GM18861 (cell line): ENCODE results near the gene LMO1.

ENCODE experiments used
- ATAC-seq: cut with Tn5 transposase; IDR thresholded peaks from one replicate; pipeline ENCODE4 v1.9.1; 2021; ENCODE audit not compliant: unreplicated experiment

Gene LMO1

DNA sequence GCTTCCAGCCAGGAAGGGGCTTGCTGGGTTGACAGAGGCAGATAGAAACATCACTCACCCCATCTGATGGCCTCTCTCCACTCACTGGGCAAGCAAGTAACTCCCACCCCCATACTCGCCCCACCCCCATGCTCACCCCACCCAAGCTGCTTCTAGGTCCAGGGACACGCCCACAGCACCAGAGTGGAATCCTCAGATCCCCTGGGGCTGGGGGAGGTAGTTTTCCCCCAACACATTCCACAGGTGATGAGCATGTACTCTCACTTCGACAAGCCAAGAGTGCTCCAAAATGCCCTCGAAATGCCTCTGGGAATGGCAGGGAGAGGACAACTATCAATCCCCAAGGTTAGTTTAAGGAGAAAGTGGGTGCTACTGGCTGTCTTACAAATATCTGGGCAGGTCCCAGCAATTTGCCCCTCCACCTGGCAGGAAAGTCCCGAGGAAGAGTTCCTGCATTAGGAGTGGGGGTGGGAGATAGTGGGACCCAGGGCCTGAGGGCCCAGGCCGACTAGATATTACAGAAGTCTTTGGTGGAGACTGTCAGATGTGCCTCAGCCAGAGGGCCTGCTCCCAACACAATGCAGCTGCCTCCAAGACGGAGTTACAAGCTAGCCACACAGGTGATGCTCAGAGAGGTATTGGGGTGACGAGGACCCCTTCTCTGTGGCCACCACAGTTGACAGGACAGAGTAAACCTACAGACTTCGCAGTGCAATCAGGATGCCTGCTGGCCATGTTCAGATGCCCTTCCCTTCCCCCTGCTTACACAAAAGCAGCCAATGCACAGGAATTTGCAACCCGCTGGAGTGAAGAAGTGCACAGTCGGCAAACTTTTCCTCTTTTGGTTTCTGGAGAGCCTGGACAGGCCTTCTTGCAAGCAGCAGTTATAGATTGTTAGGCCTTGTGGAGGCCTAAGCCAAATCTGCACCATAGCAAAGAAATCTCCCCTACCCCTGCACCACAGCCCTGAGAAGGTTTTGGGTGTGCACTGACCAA is 2.9 kb upstream of the LMO1 start:
- ATAC-seq = no peak

DNA sequence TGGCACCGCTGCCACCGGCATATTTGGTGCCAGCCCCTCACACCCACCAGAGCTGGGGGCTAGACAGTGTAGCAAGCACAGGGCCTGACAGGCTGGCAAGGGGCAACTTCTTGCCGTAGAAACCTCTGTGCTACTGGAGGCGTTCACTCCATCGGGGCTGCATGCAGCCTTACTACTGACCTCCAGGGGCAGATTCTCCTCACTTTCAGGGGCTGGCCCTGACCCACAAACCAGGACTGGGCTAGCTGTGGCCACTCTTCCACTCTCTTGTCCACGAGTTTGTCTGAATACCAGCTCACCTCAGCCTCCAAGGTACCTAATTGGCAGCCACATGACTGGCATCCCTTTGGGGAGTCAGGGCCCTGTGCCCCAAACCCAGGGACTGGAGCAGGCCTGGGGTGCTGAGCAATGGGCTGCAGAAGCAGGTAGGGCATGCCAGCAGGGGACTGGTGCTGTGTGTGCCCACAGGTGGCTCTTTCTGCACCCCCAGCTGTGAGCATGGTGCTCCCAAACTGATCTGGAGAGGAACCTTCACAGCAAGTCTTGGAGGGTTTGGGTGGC is 2.1 kb upstream of the LMO1 start:
- ATAC-seq = no peak

DNA sequence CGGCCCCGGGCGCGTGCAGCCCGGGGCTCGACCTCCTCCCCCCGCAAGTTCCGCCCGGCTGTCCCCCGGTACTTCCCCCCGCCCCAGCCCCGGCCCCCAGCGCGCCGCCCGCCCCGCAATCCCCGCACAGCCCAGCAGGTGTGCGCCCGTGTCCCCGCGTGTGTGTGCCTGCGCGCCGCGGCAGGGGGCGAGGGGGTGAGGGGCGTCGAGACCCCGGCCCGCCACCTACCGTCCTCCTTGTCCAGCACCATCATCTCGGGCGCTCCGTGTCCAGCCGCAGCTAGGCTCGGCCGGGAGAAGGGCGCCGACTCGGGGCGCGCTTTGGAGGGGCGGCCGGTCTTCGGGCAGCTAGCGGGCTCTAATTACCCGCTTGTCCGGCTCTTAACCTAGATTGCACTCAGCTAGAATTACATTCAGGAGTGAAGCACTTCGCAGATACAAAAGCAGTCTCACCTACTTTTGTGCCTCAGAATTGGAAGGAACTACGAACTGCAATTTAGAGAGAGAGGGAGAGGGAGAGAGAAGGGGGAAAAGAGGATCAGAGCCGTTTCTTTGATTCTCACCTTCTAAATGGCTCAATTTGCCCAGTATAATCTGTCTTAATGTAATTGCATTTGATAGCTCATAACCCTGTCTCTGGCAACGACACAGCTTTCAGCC is 439 bp downstream of the LMO1 start:
- ATAC-seq = no peak

DNA sequence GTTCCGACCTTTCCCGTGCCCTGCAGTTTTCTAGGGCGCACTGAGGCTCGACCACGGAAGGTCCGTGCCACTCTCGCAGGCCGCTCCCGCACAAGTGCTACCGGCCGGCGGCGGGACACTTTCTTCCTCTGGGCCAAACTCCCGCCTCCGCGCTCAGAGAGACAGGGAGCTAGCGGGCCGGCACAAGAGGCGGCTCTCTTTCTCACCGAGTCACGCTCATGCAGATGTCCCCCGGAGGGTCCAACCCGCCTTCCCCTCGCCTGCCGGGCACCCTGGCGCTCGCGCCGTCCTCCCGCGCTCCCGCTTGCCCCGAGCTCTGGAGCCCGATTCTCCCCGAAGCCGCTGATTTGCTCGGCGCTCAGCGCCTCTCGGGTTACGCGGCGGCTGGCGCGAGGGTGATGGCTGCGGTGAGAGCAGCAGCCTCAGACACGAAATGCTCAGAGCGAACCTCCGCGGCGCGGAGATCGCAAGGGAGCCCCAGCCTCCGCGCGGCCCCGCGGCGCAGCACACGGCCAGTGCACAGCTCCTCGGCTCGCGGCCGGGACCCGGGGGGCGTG is 1.0 kb downstream of the LMO1 start:
- peak; percentile 47 for ATAC-seq

DNA sequence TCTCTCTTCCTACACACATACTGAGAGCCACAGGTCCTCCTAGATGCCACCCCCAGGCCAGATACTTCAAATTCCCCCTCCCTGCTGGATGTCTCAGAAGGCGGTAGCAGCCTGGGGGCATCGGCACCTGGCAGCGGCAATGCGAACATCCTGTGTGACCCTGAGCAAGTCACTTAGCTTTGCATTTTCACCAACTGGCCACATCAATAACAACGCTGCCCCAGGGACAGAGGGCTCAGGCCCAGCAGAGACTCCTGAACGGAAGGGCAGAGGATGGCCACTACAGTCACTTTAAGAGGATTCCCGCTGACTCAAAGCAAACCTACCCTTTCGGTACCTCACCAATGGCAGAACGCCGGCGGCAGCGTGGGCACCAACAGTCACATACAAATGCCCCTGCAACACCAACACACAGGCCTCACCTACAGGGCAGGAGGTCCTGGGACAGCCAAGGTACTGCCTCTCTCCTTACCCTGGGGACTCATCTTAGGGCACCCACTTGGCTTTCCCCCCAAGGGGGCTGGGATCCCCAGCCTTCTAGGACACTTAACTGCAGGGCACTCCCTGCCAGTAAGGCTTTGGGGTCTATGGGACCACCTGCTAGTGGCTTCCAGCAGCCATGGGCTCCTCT is 1.6 kb downstream of the LMO1 start:
- no peak for ATAC-seq

DNA sequence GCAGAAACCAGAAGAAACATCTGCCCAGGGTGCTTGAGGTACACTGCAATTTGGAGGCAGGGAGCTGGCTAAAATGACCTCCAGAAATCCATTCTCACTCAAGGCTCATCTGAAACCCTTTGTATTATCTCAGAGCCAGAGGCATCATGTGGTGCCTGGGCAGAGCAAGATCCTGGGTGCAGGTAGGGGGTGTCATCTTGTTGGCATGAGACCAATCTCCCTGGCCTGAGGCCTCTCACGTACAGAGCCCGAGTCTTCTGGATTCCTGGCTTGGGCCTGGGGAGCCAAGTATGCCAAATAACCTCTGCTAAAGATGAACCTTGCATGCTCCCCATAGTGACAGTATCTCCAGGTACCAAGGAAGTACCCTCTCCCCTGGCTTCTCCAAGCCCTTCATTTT is 2.4 kb downstream of the LMO1 start:
- no peak for ATAC-seq

DNA sequence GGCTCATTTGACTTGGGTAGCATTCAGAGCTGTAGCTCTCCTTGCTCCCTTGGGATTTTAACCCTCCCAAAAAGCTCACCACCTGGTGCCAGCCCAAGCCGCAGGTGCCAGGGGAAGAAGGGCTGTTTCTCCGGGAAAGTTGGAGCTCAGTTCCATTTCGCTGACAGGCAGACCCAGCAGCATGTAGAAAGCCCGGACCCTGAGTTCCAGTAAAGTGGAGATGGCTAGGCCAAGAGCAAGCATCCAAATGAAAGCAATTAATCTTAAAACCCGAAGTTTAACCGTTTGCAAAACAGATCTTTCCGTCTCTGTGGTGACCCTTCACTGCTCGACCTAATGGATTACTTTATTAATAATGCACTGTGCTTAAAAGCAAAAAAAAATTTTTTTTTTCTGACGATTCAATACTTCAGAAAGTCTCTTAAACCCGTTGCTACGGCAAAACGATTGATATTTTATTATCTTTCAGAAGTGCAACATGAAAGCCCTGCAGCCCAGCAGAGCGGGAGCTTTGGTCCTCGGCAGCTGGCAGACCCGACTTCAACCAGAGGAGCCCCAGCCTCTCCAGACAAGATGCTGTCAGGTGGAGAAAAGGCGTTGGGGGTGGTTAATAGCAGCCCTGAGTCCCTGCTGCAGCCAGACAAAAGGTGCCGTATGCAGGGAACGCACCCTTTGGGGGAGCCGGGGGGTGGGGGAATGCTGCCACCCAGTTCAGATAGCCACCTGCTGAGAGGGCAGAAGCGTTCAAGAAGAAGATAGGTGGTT is 3.3 kb downstream of the LMO1 start:
- no peak for ATAC-seq

DNA sequence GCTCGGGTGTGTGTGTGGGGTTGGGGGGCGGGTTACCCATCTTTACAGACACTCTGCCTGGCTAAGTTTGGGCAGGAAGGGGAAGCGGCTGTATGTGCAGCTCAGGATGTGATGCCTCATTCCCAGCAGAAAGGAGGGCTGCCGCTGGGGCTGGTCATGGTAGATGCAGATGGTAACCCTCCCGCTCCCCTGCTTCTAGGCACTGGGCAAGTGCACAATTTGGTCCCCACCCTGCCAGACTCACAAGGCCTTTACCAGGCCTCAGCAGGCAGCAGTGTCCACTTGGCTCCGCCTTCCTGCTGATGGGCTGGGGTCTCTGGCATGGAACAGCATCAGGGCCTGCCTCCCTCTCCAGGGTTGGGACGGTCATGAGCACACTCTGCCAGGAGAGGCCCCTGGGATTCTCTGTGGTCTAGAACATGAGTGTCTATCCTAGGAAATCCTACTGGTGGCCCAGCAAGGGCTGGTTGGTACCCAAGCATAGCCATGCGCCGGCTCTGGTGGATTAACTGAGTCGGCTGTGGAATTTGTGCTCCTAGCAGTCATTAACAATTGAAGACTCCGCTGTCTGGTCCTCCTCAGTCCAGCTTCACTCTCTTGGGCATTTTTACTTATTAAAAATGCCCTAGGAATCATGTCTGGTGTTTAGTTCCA is 4.2 kb downstream of the LMO1 start:
- ATAC-seq = no peak

DNA sequence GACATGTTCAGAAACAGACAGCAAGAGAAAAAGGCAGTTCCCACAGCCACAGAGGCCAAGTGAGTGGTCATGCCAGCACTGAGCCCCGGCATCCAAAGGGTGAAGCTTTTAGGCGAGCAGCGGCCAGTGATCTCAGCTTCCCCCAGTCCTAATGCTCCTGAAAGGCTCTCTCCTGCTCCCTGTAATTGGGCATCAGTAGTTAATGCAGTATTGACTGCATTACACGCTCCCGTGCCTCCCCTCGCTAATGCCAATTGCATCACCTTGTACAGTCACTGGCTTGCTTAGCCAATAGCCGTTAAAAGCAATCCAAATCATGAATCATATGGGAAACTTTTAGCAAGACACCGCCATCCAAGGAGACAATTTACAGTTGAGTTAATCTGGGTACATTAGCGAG is 4.9 kb downstream of the LMO1 start:
- no peak for ATAC-seq

DNA sequence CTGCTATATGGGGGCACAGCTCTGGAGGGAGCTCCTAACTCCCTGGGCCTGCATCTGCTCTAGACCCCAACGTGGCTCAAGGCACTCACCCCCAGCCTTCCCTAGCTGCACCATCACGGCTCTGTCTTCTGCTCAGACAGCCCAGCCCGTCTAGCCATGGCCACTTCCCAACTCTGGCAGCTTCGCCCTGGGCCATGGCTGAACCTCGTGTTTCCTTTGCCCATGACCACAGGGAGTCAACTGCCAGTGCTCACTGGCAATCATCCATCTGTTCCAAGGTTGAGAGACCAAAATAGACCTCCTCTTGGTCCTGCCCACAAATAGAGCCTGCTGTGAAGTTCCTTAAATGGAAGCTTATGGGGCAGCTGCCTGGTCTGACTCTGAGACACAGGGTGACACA is 5.4 kb downstream of the LMO1 start:
- ATAC-seq = no peak

DNA sequence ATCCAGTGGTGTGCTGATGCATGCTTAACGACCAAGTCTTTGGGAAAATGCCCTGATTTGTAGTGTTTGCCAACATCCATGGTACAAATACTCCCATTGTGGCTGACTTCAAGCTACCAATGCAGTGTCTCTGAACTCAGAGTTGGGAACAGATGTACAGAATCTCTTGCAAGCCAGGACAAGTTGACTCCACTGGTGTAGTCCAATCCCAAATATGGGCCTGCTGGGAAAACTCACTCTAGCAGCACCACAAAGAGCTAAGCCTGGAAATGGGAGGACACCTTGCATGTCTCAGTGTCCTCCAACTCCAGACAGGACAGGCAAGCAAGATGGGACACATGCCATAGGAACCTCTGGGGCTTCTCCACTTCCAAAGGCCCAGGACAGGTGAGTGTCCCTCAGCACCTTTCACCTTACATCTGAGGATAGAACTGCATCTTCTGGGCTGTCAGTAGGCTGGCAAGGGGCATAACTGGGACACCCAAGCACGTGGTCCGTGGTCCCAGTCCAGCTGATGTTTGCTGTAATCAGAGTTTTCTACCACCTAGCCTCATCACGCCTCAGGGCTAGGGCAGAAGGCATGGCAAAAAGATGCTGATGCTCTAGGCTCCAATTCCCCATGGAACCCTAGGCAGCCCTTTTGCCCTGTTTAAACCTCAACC is 6.5 kb downstream of the LMO1 start:
- ATAC-seq = no peak

DNA sequence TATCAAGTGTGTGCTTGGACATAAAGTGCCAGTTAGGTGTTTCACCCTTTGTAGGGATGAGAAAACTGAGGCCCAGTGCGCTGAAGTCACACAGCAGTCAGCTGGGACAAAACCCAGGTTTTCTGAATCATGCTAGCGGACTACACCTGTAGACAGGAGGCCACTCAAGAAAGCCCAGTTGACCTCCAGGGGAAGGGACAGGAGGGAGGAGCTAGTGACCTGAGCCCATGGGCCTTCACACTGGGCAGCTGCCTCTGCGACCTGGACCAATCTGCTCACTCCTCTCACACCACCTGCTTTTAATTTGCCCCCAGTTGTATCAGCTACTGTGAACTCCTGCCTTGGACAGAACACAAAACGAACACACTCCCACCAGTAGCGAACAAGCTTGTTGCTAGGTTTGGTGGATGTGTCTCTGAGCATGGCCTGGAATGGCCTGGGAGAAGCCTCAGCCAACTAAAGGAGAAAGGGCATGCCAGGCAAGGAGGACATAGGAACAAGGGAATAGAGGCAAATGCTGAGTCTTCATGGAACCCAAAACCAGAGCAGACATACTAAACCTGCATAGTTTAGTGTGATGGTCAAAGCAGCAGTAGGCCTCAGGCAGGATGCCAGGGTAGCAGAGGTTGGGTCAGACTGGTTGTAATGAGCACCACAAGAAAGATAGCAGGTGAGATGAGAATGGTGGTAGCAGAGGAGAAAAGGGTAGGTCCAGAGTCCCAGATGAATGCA is 7.2 kb downstream of the LMO1 start:
- ATAC-seq = no peak

DNA sequence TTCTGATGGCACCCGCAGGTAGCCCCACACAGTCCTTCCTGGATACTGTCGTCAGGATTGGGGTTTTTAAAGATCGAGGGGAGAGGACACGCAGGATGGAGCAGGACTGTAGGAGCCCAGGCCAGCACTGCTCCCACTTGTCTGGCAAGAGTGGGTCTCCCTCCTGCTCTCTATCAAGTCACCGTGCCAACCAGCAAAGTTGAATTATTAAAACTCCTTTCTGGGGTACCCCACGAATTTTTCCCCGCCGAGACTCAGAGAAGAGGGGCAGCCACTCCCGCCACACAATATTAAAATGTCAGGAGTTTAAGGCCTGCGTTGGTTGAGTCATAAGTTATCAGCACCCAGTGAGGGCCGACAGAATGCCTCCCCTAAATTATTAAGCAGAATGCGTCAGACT is 10.1 kb downstream of the LMO1 start:
- ATAC-seq = no peak

DNA sequence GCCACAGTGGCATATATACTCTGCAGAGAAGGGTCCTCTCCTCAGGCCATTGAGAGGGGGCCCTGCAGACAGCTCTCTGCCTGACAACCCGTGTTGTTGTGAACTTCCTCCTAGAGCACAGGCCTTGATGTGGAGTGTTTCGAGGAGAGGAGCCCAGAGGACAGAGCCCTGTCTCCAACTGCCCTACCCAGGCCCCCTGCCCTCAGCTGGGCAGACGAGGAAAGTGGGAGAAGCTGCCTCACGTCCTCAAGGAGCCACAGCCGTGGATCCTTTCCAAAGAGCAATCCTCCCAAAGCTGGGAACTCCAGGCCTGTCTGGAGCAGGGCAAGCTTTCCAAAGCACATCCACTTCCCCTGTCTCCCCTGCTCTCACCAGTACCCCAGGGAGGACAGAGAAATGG is 10.7 kb downstream of the LMO1 start:
- no peak for ATAC-seq

DNA sequence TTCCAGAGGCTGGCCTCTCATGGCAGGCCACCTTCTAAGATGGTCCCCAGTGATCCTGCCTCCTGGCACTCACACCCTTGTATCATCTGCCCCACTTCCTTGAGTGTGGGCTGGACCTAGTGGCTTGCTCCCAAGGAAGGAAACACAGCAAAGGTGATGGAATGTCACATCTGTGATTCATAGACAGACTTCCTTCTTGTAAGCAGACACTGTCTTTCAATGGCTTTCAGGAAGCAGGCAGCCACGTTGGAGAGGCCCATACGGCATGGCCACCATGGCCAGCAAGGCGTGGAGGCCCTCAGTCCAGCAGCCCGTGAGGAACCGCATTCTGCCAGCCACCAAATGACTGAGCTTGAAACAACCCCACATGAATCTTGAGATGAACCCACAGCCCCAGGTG is 11.3 kb downstream of the LMO1 start:
- ATAC-seq = no peak

DNA sequence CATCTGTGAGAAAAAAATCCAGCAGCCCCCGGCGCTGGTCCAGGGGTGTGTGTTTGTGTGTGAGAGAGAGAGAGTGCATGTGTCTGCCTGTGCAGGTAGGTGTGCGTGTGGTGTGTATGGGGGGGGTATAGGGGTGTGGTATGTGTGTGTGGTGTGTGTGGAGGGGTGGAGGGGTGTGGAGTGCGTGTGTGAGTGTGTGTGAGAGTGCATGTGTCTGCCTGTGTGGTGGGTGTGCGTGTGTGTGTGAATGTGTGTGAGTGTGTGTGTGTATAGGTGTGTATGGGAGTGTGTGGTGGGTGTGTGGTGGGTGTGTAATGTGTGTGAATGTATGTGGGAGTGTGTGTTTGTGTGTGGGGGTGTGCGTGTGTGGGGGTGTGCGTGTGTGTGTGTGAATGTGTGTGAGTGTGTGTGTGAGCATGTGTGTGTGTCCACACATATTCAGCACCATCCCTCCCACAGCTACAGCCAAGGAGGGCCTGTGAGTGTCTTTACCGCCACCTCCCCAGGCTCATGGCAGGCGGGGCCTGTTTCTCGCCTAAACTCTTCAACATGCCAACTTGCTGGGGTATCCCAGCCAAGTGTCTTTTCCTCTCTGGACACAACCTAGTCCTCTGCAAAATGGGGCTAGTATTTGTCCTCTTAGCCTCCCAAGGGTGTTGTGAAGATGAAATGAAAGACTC is 11.9 kb downstream of the LMO1 start:
- no peak for ATAC-seq

DNA sequence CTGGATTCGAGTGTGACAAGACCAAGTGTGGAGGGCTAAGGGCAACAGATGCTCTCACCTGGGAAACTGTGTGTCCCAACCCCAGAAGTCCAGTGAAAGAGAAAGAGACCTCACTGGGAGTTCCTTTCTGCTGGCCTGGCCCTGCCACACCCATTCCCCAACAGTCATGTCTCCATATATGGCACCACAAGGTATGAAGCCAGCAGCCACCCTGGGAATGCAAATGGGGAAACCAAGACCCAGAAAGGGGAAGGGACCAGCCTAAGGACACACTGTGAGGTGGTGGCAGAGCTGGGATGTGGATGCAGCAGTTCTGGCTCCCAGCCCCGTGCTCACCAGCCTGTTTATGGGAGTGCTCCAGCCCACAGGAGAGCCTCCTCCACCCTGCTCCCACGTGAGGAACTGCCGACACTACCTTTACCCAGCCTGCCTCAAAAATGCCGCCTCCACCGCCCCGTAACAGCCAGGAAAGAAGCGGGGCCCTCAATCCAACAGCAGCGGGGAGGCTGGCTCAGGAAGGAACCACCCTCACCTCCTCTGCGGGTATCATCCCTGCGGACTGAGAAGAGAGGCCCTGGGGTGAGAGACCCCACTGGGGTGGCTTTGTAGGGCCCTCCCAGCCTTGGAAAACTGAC is 12.6 kb downstream of the LMO1 start:
- no peak for ATAC-seq

DNA sequence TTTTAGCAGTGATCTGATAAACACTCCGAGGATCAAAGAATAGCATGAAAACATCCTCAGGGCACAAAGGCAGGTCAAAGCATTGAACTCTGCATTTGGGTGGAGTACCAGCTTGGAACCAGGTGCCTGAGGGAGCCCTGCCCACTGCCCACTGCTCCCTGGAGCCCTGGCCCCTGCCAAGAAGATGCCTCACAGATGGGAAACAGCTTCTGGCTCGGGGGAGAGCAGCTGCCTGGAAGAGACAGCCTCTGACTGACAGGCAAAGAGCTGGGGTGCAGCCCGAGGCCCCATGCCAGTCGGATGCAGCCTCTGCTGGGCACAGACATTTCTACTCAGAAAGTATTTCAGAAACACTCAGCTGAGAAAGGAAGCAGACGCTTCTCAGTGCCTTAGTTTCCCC is 13.2 kb downstream of the LMO1 start:
- ATAC-seq = no peak
